NCI-H524 (cell line): Measurements from ENCODE around the gene PTPN4.
"Not testable (repeated sequence)": the region's sequence is repeated elsewhere in the genome, so short reads cannot be mapped to it uniquely, and the experiment has no call there.

Source experiments
- DNase-seq, 2 experiments: peaks; one replicate each; lab custom pipeline; 2025; lab: John Stamatoyannopoulos, UW

The PTPN4 gene

DNA sequence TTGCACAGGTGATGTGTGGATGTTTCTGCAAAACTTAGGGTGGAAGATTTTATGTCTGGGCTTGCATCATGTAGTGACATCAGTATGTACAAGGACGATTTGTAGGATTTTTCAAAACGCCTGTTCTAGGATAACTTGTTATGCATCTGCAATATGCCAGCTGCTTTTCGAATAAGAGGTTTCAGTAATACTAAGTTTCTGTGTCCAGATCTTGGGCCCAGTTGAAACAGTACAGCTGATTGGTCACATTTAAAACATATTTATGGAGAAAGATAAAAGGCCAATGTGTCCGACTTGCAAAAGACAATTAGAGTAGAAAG, 1.2 kb downstream of the PTPN4 start:
- peak in 1 of 2 experiments; percentile 36 for DNase-seq

DNA sequence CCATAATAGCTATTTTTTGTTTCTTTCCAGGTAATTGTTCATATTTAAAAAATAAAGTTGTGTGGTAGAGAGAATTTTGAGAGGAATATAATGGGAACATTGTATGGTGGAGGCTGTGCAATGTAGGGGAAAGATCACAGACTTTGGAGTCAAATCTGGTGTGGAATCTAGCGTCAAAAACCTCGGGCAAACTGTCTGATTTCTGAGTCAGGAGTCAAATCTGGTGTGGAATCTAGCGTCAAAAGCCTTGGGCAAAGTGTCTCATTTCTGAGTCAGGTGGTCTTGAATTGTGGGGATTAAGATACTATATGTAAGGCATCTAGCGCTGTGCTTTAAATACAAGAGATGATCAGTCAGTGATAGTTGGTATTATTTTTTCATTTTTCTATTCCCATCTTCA, 5.1 kb downstream of the PTPN4 start:
- DNase-seq = no peak

DNA sequence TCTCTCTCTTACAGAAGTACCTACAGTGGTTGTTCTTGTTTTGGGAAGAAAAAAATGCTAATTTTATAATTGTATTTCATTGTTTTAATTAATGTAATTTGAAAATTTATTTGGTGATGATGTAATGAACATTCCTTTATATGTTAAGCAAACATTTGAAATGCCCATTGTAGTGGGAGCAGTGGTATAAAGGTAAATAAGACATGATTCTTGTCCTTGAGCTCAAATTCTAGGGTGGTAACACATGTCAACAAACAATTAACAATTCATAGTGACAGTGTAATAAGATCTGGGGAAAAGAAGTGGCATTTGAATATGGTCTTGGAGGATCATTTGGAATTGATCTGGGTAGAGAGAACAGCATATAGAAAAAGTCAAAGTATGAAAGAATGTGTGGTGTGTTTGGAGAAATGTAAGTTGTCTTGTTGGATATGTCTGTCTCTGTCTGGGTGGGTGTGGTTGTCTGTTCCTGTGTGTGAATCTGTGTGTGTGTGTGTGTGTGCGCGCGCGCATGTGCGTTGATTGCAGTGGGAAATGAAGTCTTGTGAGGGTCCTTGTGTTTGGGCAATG, 5.8 kb downstream of the PTPN4 start:
- DNase-seq = no peak

DNA sequence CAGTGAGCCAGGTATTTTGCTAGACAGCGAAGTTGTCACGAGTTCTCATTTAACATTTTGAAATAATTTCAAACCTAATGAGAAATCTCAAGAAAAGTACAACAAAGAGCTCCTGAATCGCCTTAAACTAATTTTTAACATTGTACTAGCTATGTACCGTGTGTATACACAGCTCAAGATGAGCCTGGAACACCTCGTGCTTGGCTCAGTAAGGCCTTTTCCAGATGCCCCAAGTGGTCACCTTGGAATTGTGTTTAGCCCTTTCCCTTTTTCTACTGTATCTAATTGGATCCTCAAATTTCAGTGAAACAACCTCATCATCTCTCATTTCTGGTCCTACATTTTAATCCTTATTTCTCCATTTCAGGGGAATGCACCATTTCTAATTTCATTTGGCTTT, 7.2 kb downstream of the PTPN4 start:
- no peak for DNase-seq

GRCh38 chr2:119768742-119769141, 9.0 kb downstream of the PTPN4 start:
- DNase-seq = no peak

- DNase-seq = no peak
Measured at GRCh38 chr2:119769645-119770044, 9.9 kb downstream of the PTPN4 start.

- no peak for DNase-seq
Measured at GRCh38 chr2:119771331-119771730, 11.6 kb downstream of the PTPN4 start.

DNA sequence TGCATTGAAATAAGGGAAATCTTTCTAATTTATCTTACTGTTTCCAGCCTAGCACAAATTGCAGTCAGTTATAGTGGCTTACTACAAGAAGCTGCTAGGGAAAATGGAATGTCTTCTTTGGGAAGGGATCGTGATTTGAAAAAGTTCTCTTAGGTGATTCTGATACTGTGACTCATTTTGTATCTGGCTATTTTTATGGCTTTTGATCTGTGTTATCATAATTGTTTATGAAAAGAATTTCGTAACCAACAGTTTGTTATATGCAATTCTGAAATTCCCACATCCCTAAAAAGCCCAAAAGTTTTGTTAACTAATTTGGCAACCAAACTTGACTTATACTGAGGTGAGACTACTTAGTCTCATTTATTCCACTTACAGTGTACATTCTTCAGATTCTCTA, 12.4 kb downstream of the PTPN4 start:
- DNase-seq = no peak

- DNase-seq = no peak
Measured at GRCh38 chr2:119772767-119773166, 13.0 kb downstream of the PTPN4 start.

DNA sequence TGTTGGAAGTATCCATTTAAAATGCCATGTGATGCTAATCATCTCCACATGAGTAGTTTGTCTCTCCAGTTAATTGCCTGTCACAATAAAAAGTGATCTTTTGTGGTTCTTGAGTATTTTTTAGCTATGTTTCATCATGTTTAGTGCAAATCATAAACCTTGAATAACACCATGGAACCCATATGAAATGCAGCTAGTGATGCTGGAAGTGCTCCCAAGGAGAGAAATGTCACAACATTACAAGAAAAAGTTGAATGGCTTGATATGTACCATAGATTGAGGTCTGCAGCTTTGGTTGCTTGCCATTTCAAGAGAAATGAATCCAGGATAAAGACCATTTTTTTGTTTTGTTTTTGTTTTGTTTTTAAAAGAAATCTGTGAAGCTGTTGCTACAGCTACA, 14.3 kb downstream of the PTPN4 start:
- DNase-seq = no peak

DNA sequence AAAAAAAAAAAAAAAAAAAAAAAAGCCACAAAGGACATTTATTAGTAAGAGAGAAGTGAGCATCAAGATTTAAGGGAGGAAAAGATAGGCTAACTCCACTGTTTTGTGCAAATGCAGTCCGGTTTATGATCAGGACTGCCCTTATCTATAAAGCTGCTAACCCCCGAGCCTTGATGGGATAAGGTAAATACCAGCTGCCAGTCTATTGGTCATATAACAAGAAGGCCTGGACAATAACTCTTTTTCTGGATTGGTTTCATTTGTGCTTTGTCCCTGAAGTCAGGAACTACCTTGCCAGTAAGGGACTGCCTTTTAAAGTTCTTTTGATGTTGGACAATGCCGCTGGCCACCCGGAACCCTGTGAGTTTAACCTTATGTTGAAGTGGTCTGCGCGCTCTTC, 15.4 kb downstream of the PTPN4 start:
- no peak for DNase-seq

DNA sequence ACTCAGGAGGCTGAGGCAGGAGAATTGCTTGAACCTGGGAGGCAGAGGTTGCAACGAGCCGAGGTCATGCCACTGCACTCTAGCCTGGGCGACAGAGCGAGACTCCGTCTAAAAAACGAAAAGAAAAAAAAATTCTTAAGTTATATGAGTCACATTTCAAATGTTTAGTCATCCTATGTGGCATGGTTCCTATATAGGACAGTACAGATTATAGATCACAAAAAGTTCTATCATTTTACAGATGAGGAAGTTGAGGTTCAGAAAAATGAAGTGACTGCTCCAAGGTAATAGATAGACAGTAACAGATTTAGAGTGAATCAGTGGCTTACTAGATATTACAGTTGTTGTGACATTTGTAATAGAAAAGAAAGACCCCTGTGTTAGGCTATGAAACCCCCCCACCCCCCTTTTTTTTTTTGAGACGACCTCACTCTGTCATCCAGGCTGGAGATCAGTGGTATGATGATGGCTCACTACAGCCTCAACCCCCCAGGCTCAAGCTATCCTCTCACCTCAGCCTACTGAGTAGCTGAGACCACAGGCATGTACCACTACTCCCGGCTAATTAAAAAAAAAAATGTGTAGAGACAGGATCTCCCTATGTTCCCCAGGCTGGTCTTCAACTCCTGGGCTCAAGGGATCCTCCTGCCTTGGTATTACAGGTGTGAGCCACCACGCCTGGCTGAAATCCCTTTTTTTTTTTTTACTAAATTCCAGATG, 22.7 kb downstream of the PTPN4 start:
- no peak for DNase-seq

GRCh38 chr2:119784876-119785275, 25.2 kb downstream of the PTPN4 start:
- DNase-seq = no peak

- no peak for DNase-seq
Measured at GRCh38 chr2:119786295-119786694, 26.6 kb downstream of the PTPN4 start.

GRCh38 chr2:119788752-119789151, 29.0 kb downstream of the PTPN4 start:
- no peak for DNase-seq

DNA sequence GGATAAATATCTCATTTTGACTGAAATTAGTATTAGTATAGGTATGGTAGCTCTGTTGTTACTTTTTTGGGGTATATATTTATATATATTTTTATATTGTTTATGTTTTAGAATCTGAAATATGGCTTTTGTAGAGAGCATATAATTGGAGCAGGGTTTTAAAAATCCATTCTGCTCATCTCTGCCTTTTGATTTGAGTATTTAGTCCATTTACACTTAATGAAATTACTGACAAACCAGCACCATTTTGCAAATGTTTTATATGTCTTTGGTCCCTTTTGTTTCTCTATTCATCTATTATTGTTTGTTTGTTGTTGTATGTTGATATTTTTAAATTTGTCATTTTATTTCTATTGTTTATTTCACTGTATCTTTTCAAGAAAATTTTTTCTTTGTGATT, 30.7 kb downstream of the PTPN4 start:
- DNase-seq = no peak

- DNase-seq = no peak
Measured at GRCh38 chr2:119792907-119793312, 33.2 kb downstream of the PTPN4 start.

DNA sequence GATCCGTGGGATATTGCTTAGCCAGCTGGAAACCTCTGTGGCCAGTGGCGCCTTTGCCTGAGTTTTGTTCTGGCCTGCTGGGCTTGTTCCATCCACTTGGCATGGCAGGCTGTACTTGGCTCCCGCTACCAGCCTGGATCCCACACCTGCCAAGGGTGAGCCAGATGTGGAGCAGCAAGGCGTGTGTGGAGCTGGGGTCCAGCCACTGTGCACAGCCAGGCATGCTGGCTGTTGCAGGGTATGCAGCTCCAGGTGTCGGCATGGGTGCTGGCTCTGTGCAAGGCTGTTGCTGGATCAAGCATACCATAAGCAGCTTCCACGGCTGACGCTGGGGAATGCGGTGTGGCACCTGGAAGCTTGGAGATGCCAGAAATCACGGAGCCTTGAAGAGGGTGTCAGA, 34.5 kb downstream of the PTPN4 start:
- no peak for DNase-seq

GRCh38 chr2:119795309-119796303, 35.9 kb downstream of the PTPN4 start:
- no peak for DNase-seq

DNA sequence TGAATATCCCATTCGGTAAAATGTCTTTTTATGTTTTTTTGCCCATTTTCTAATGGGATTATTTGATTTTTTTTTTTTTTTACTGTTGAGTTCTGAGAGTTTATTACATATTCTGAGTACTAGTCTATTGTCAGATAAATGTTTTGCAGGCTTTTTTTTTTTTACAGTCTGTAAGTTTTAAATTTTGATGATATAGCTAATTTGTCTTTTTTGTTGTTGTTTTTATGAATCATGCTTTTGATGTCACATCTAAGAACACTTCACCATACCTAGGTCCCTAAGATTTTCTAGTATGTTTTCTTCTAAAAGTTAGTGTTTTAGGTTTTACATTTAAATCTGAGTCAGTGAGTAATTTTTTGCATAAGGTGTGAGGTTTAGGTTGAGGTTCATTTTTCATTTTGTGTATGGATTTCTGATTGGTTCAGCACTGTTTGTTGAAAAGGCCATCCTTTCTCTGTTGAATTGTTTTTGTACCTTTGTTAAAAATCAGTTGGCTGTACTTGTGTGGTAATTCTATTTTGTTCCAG, 40.7 kb downstream of the PTPN4 start:
- DNase-seq = no peak

DNA sequence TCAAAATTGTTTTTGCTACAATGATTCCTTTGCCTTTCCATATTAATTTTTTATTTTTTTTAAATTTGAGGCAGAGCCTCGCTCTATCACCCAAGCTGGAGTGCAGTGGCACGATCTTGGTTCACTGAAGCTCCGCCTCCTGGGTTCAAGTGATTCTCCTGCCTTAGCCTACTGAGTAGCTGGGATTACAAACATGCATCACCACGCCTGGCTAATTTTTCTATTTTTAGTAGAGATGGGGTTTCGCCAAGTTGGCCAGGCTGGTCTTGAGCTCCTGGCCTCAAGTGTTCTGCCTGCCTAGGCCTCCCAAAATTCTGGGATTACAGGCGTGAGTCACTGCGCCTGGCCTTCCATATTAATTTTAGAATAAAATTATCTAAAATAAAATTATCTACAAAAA, 41.3 kb downstream of the PTPN4 start:
- DNase-seq = no peak

DNA sequence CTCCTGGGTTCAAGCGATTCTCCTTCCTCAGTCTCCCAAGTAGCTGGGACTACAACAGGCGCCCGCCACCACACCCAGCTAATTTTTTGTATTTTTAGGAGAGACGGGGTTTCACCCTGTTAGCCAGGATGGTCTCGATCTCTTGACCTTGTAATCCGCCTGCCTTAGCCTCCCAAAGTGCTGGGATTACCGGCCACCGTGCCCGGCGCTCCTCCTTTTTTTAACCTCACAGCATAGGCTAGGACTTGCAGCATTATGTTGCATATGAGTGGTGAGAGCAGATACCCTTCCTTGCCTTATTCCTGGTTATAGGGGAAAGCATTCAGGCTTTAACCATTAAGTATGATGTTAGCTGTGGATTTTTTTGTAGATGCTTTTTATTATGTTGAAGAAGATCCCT, 42.3 kb downstream of the PTPN4 start:
- not testable (repeated sequence) for DNase-seq

DNA sequence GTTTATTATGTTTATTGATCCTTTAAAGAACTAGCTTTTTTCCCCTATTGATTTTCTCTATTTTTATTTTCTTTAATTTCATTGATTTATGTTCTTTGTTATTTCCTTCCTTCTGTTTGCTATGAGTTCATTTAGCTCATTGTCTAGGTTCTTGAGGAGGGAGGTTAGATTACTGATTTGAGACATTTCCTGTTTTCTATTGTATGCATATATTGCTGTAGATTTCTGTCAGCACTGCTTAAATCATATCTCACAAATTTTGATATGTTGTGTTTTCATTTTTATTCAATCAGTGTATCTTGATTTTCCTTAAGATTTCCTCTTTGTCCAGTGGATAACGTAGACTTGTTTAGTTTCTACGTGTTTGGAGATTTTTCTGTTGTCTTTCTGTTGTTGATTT, 43.4 kb downstream of the PTPN4 start:
- no peak for DNase-seq
